ENCODE data around the gene FBXO47. TPM values are rescaled to one million over a fixed set of nuclear protein-coding genes. Genes with fewer than 3 reads are reported as not detected.
A peak's percentile ranks its signal among the peaks of the same experiment; 100 is the strongest.
"Not testable (repeated sequence)": the region's sequence is repeated elsewhere in the genome, so short reads cannot be mapped to it uniquely, and the experiment has no call there.

The FBXO47 gene
- total RNA-seq, 2 experiments from 2014 or later = not detected

DNA sequence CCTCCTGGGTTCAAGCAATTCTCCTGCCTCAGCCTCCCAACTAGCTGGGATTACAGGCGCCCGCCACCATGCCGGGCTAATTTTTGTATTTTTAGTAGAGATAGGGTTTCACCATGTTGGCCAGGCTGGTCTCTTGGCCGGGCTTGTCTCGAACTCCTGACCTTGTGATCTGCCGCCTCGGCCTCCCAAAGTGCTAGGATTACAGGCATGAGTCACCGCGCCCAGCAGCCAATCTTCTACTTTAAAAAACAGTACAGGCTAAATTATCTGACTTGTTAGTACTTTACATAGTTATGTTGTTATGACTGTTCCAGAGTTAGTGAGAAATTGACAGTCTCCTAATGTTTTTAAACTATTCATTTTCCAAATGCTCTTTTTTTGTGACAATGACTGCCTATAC, 33.2 kb downstream of the FBXO47 start:
- peaks cover 19% of the 10 kb centered on the region for H3K27me3 Mint-ChIP-seq
- H3K4me1 Mint-ChIP-seq; DNase-seq; H3K9me3 Mint-ChIP-seq; H3K36me3 Mint-ChIP-seq (ENCODE audit: low read depth); H3K4me3 Mint-ChIP-seq; H3K27ac Mint-ChIP-seq: not testable (repeated sequence)
- ChIA-PET POLR2A (interaction anchor here (0.7 kb wide), 2 partner anchors 159 to 672 kb away, joined by 4 to 6 read pairs; no protein-coding TSS in a partner anchor), CTCF (interaction anchor here (0.6 kb wide), 1 partner anchor 184 kb away, joined by 4 read pairs; no protein-coding TSS in a partner anchor)

DNA sequence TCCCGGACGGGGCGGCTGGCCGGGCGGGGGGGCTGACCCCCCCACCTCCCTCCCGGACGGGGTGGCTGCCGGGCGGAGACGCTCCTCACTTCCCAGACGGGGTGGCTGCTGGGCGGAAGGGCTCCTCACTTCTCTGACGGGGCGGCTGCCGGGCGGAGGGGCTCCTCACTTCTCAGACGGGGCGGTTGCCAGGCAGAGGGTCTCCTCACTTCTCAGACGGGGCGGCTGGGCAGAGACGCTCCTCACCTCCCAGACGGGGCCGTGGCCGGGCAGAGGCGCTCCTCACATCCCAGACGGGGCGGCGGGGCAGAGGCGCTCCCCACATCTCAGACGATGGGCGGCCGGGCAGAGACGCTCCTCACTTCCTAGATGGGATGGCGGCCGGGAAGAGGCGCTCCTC, 36.4 kb downstream of the FBXO47 start:
- CTCF ChIA-PET; POLR2A ChIA-PET; H3K4me3 Mint-ChIP-seq; H3K9me3 Mint-ChIP-seq; DNase-seq; H3K36me3 Mint-ChIP-seq (ENCODE audit: low read depth); H3K27ac Mint-ChIP-seq; H3K27me3 Mint-ChIP-seq: not testable (repeated sequence)
- peaks cover 14% of the 10 kb centered on the region for H3K4me1 Mint-ChIP-seq

DNA sequence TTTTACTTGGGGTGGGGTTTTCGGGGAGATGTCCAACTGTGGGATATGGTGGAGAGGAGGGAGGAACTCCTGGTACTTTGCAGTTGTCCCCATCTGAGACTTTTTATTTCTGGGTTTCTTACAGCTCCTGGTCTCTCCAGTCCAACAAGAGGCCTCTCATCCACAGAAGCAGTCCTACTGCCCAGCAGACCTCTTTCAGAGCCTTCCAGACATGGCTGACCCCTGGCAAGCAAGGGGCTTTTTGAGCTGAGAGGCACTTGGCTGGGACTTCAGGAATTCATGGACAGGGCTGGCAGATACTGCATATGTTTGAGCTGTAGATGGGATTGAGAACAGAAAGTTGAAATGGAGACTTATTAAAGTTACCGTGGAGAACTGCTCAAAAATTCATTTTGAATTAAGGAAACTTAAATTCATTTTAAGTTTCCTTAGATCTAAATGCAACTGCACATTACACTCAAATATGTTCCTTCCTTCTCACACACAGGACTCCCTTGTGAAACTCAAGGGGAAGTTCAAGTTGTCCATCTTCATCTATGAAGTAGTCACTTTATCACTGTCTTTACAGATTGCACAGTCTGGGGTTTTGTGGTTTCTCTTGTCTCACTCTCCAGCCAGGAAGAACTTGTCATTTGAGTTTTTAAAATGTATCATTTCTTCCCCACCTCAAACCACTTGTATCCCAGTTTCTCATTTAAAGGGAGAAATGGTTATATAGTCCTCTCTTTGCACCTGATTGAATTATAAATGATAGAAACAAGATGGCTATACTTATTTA, 40.7 kb downstream of the FBXO47 start:
- DNase-seq = peak; percentile 20
- peaks cover under 1% of the 10 kb centered on the region for H3K36me3 Mint-ChIP-seq (ENCODE audit: low read depth)
- no peaks in the 10 kb centered on the region for H3K9me3 Mint-ChIP-seq
- ChIA-PET CTCF (interaction anchor here (1.5 kb wide), 1 partner anchor 19 kb away, joined by 3 read pairs; no protein-coding TSS in a partner anchor), POLR2A (interaction anchor here (0.6 to 0.7 kb wide), 2 partner anchors 17 to 33 kb away, joined by 3 to 4 read pairs; no protein-coding TSS in a partner anchor)
- H3K4me1 Mint-ChIP-seq = peaks cover 29% of the 10 kb centered on the region
- H3K27ac Mint-ChIP-seq = no peak overlapping the region
- no peak overlapping the region for H3K4me3 Mint-ChIP-seq
- no peaks in the 10 kb centered on the region for H3K27me3 Mint-ChIP-seq

DNA sequence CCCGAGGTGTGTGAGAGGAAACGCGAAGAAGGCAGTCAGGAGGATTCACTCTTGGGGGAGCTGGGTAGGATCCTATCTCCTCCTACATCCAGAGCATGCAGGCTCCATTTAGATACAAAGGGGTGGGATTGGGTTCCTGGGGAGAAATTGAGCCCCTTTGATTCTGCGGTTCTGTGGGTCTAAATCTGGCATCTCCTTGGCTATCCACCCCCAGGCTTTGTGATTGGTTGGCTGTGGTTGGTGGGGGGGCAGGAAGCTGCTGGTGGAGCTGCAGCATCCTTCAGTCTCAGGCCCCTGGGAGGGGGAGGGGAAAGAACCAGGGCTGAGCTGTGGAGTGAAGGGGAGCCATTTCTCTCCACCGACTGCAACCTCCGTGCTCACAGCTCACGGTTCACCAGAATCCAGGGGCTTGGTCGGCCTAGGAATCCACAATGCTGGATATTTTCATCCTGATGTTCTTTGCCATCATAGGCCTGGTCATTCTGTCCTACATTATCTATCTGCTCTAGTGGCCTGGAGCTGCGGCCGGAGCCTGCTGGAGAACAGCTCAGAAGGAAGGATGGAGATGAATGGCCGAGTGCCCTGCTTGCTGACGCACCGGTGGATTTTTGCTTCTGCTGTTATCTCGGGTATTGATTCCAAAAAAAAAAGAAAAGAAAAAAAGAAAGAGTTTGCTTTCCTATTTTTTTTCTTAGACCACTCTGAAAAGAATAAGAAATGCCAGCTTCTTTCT, 41.8 kb downstream of the FBXO47 start, which contains the start of gene LASP1NB:
Gene LASP1NB (plus strand): TSS at position 352 of the 733 bp plus-strand sequence.
- Mint-ChIP-seq H3K9me3 (no peaks in the 10 kb centered on the region), H3K36me3 (ENCODE audit: low read depth) (peaks cover 5% of the 10 kb centered on the region), H3K27ac (peak within 1 kb of the TSS; percentile 72), H3K4me3 (peak within 1 kb of the TSS; percentile 17), H3K4me1 (peaks cover 30% of the 10 kb centered on the region), H3K27me3 (no peaks in the 10 kb centered on the region)
- DNase-seq = peak; percentile 57
- CTCF ChIA-PET = interaction anchor here (0.8 to 2.0 kb wide), 4 partner anchors 15 to 40 kb away, joined by 3 to 4 read pairs (median 3); no protein-coding TSS in a partner anchor
- POLR2A ChIA-PET = interaction anchor here (1.0 kb wide), 1 partner anchor 25 kb away, joined by 3 read pairs; no protein-coding TSS in a partner anchor

DNA sequence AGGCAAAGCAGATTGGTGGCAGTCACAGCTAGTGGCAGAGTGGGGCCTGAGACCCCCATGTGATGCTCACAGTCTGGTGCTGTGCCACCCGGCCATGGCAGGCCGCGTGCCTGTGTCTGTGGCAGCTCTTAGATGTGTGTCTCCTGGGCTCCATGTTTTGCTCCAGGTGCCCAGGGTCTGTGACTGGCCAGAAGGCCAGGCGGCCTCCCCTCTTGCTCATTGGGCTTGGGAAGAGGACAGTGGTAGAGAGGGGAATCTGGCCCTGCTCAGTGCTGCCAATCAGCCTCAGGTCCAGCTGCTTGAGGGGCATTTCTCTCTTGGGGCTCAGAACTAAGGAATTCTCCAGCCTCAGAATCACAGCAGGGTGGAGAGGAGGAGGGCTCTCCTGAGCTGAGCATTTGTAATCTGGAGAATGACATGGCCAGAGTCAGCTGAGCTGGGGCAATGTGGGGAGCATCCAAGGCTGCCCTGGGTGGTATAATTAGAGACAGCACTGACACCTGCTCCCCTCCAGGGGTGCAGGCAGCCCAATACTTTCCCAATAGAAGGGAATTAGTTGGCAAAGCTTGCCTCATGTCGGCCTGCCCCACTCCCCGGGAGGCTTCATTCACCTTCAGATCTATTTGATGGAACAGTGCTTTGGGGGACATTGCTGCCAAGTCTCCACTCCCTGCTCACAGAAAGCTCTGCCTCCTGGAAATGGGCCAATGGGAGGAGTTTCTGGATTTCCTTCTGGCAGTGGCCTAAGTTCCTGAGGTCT, 44.5 kb downstream of the FBXO47 start:
- DNase-seq = no peak
- Mint-ChIP-seq H3K4me1 (peaks cover 35% of the 10 kb centered on the region), H3K9me3 (no peaks in the 10 kb centered on the region)

DNA sequence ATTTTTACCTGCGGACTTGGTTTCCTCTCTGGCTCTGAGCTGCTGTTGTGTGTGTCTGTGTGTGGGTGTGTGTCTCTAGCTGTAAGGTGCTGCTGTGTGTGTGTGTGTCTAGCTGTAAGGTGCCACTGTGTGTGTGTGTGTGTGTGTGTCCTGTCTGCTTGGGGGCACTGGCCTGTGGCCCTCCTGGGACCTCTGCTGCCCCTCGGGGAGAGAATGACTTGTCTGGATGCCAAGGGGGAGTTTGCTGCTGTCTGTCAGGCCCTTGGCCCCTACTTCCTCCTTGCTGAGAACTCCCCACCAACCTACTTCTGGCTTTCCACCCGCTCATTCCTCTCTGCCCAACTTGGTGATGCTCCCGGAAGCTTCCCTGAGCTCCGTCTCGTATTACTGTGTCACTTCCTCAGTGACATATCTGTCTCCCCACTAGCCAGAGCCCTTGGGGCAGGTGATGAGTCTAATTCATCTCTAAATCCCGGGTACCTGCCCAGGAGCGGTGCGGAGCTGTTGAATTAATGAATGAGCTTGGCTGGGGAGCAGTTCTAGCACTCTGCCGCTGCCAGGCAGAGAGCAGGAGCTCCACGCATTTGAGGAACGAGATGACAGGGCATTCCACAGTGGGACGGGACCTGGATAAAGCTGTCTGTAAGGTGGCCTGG, 45.3 kb downstream of the FBXO47 start:
- no peak for DNase-seq
- peaks cover 33% of the 10 kb centered on the region for H3K36me3 Mint-ChIP-seq (ENCODE audit: low read depth)
- peak overlapping the region; percentile 63 for H3K27ac Mint-ChIP-seq
- H3K9me3 Mint-ChIP-seq = no peaks in the 10 kb centered on the region
- POLR2A ChIA-PET = no interaction called here
- CTCF ChIA-PET = interaction anchor here (0.6 to 1.3 kb wide), 4 partner anchors 23 to 231 kb away, joined by 3 to 4 read pairs (median 3); no protein-coding TSS in a partner anchor
- H3K4me1 Mint-ChIP-seq = peaks cover 35% of the 10 kb centered on the region
- H3K27me3 Mint-ChIP-seq = no peaks in the 10 kb centered on the region
- H3K4me3 Mint-ChIP-seq = no peak overlapping the region

More for the DNA sequence above, 44.5 kb downstream of the FBXO47 start:
- POLR2A ChIA-PET = no interaction called here
- Mint-ChIP-seq H3K36me3 (ENCODE audit: low read depth) (peaks cover 25% of the 10 kb centered on the region), H3K27me3 (no peaks in the 10 kb centered on the region), H3K4me3 (no peak overlapping the region), H3K27ac (no peak overlapping the region)
- CTCF ChIA-PET = interaction anchor here (0.7 to 1.9 kb wide), 6 partner anchors 9 to 230 kb away, joined by 3 to 7 read pairs (median 4); no protein-coding TSS in a partner anchor

DNA sequence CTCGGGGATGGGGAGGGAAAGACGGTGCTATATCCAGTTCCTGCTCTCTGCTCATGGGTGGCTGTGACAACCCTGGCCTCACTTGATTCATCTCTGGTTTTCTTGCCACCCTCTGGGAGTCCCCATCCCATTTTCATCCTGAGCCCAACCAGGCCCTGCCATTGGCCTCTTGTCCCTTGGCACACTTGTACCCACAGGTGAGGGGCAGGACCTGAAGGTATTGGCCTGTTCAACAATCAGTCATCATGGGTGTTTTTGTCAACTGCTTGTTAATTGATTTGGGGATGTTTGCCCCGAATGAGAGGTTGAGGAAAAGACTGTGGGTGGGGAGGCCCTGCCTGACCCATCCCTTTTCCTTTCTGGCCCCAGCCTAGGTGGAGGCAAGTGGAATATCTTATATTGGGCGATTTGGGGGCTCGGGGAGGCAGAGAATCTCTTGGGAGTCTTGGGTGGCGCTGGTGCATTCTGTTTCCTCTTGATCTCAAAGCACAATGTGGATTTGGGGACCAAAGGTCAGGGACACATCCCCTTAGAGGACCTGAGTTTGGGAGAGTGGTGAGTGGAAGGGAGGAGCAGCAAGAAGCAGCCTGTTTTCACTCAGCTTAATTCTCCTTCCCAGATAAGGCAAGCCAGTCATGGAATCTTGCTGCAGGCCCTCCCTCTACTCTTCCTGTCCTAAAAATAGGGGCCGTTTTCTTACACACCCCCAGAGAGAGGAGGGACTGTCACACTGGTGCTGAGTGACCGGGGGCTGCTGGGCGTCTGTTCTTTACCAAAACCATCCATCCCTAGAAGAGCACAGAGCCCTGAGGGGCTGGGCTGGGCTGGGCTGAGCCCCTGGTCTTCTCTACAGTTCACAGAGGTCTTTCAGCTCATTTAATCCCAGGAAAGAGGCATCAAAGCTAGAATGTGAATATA, 46.6 kb downstream of the FBXO47 start:
- peaks cover 38% of the 10 kb centered on the region for H3K36me3 Mint-ChIP-seq (ENCODE audit: low read depth)
- H3K27me3 Mint-ChIP-seq = no peaks in the 10 kb centered on the region
- H3K4me3 Mint-ChIP-seq = no peak overlapping the region
- POLR2A ChIA-PET = interaction anchor here (0.7 kb wide), 1 partner anchor 48 kb away, joined by 3 read pairs; no protein-coding TSS in a partner anchor
- H3K9me3 Mint-ChIP-seq = no peaks in the 10 kb centered on the region
- H3K27ac Mint-ChIP-seq = peak overlapping the region; percentile 63
- H3K4me1 Mint-ChIP-seq = peaks cover 25% of the 10 kb centered on the region
- CTCF ChIA-PET = no interaction called here
- no peak for DNase-seq

DNA sequence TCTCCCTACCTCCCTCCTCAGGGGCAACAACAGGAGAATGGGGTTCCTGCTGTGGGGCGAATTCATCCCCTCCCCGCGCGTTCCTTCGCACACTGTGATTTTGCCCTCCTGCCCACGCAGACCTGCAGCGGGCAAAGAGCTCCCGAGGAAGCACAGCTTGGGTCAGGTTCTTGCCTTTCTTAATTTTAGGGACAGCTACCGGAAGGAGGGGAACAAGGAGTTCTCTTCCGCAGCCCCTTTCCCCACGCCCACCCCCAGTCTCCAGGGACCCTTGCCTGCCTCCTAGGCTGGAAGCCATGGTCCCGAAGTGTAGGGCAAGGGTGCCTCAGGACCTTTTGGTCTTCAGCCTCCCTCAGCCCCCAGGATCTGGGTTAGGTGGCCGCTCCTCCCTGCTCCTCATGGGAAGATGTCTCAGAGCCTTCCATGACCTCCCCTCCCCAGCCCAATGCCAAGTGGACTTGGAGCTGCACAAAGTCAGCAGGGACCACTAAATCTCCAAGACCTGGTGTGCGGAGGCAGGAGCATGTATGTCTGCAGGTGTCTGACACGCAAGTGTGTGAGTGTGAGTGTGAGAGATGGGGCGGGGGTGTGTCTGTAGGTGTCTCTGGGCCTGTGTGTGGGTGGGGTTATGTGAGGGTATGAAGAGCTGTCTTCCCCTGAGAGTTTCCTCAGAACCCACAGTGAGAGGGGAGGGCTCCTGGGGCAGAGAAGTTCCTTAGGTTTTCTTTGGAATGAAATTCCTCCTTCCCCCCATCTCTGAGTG, 47.7 kb downstream of the FBXO47 start:
- POLR2A ChIA-PET = no interaction called here
- no peak for DNase-seq
- Mint-ChIP-seq H3K4me1 (peaks cover 18% of the 10 kb centered on the region), H3K4me3 (no peak overlapping the region), H3K9me3 (no peaks in the 10 kb centered on the region), H3K27ac (peak overlapping the region; percentile 57), H3K36me3 (ENCODE audit: low read depth) (peaks cover 41% of the 10 kb centered on the region), H3K27me3 (no peaks in the 10 kb centered on the region)
- CTCF ChIA-PET = no interaction called here

DNA sequence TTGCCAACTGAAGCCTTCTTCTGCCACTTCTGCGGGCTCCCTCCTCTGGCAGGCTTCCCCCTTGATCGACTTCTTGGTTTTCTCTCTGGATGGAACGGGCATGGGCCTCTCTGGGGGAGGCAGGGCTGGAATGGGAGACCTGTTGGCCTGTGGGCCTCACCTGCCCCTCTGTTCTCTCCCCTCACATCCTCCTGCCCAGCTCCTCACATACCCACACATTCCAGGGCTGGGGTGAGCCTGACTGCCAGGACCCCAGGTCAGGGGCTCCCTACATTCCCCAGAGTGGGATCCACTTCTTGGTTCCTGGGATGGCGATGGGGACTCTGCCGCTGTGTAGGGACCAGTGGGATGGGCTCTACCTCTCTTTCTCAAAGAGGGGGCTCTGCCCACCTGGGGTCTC, 48.3 kb downstream of the FBXO47 start:
- CTCF ChIA-PET = no interaction called here
- no peak for DNase-seq
- no peaks in the 10 kb centered on the region for H3K9me3 Mint-ChIP-seq
- H3K27ac Mint-ChIP-seq = no peak overlapping the region
- H3K36me3 Mint-ChIP-seq (ENCODE audit: low read depth) = peaks cover 47% of the 10 kb centered on the region
- POLR2A ChIA-PET = no interaction called here
- H3K4me3 Mint-ChIP-seq = no peak overlapping the region
- no peaks in the 10 kb centered on the region for H3K27me3 Mint-ChIP-seq
- H3K4me1 Mint-ChIP-seq = peaks cover 22% of the 10 kb centered on the region

DNA sequence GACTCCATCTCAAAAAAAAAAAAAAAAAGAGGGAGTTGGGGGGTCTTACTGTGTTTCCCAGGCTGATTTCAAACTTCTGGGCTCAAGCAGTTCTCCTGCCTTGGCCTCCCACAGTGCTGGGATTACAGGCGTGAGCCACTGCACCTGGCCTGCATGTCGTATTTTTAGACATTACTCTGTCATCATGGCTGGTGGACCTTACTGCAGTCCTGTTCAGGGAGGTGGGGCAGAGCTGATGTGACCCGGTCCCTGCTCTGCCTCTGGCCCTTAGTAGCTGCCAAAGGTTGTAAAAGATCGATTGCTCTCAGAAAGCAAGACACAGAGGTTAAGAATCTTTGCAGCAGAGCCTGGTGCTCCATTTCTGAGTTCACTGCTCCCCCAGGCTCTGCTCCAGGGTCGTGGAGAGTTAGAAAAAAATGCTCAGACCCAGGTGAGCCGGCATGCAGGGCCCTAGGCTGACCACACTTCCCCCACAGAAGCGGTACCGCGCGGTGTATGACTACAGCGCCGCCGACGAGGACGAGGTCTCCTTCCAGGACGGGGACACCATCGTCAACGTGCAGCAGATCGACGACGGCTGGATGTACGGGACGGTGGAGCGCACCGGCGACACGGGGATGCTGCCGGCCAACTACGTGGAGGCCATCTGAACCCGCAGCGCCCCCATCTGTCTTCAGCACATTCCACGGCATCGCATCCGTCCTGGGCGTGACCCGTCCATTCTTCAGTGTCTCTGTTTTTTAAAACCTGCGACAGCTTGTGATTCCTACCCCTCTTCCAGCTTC, 48.9 kb downstream of the FBXO47 start:
- Mint-ChIP-seq H3K27me3 (no peaks in the 10 kb centered on the region), H3K9me3 (no peaks in the 10 kb centered on the region), H3K4me1 (peaks cover 19% of the 10 kb centered on the region), H3K4me3 (no peak overlapping the region), H3K27ac (no peak overlapping the region), H3K36me3 (ENCODE audit: low read depth) (peaks cover 49% of the 10 kb centered on the region)
- DNase-seq = no peak
- ChIA-PET CTCF (no interaction called here), POLR2A (no interaction called here)
